GM23338 (cell line): ENCODE data around the gene EDEM1. TPM values are rescaled to one million over a fixed set of nuclear protein-coding genes. Genes with fewer than 3 reads are reported as not detected.
"Not testable (repeated sequence)": the region's sequence is repeated elsewhere in the genome, so short reads cannot be mapped to it uniquely, and the experiment has no call there.

Experiments used
- ATAC-seq: fragments of 200-7000 bp; cut with Tn5 transposase; 3 replicates; pipeline ENCODE4 v1.9.1; 2020
- DNase-seq: peaks from one replicate; pipeline ENCODE4 v3.0.0-alpha.2; 2015; ENCODE audit warnings: low spot score
- H2AFZ ChIP-seq: fragments of 200-600 bp; sonication (generic); 2 replicates; pipeline ENCODE4 v1.8.0; 2016; ENCODE audit warnings: antibody characterized with exemption, mild to moderate bottlenecking, moderate library complexity
- H3F3A ChIP-seq: fragments of 200-600 bp; sonication (generic); replicated peaks from 2 replicates; pipeline ENCODE4 v1.8.0; 2017; ENCODE audit warnings: antibody characterized with exemption, mixed run types, low read depth
- H3K27ac ChIP-seq: fragments of 200-600 bp; sonication (generic); 2 replicates; pipeline ENCODE4 v1.6.1; 2016; ENCODE audit warnings: low read depth
- H3K27me3 ChIP-seq: fragments of 200-600 bp; sonication (generic); 2 replicates; pipeline ENCODE4 v1.8.0; 2016; ENCODE audit warnings: mild to moderate bottlenecking, mixed run types, moderate library complexity; ENCODE audit not compliant: insufficient read depth
- H3K36me3 ChIP-seq: fragments of 200-600 bp; sonication (generic); 2 replicates; pipeline ENCODE4 v1.8.0; 2016; ENCODE audit warnings: mild to moderate bottlenecking; ENCODE audit not compliant: insufficient read depth
- H3K4me1 ChIP-seq: fragments of 200-600 bp; sonication (generic); 2 replicates; pipeline ENCODE4 v1.8.0; 2016; ENCODE audit warnings: mild to moderate bottlenecking, moderate library complexity; ENCODE audit not compliant: insufficient read depth
- H3K4me2 ChIP-seq: fragments of 200-600 bp; sonication (generic); 2 replicates; pipeline ENCODE4 v1.7.1; 2017; ENCODE audit warnings: mixed run types
- H3K4me3 ChIP-seq: fragments of 200-600 bp; sonication (generic); 2 replicates; pipeline ENCODE4 v1.6.1; 2016; ENCODE audit warnings: mixed run types
- H3K79me2 ChIP-seq: fragments of 200-600 bp; sonication (generic); replicated peaks from 2 replicates; pipeline ENCODE4 v1.8.0; 2017; ENCODE audit warnings: mild to moderate bottlenecking; ENCODE audit not compliant: insufficient read depth
- H3K9me2 ChIP-seq: fragments of 200-600 bp; sonication (generic); 2 replicates; pipeline ENCODE4 v1.8.0; 2017; ENCODE audit not compliant: insufficient read depth
- H4K20me1 ChIP-seq: fragments of 200-600 bp; sonication (generic); replicated peaks from 2 replicates; pipeline ENCODE4 v1.8.0; 2017; ENCODE audit warnings: mild to moderate bottlenecking; ENCODE audit not compliant: insufficient read depth
- H3K27ac Mint-ChIP-seq: 2 replicates; pipeline ENCODE4 v1.8.0; 2020; ENCODE audit warnings: inconsistent platforms, mild to moderate bottlenecking, moderate library complexity, mixed read lengths
- H3K27me3 Mint-ChIP-seq: 3 replicates; pipeline ENCODE4 v1.8.0; 2022; ENCODE audit warnings: low read depth, mild to moderate bottlenecking, moderate library complexity, mixed read lengths, inconsistent platforms; ENCODE audit not compliant: insufficient read depth, poor library complexity
- H3K36me3 Mint-ChIP-seq: 3 replicates; pipeline ENCODE4 v1.8.0; 2021; ENCODE audit warnings: low read depth, mild to moderate bottlenecking, inconsistent platforms, moderate library complexity, mixed read lengths
- H3K4me1 Mint-ChIP-seq: 3 replicates; pipeline ENCODE4 v1.8.0; 2020; ENCODE audit warnings: mild to moderate bottlenecking, inconsistent platforms, mixed read lengths
- H3K4me3 Mint-ChIP-seq: 3 replicates; pipeline ENCODE4 v1.8.0; 2021; ENCODE audit warnings: moderate library complexity, mild to moderate bottlenecking, inconsistent platforms, mixed read lengths
- H3K9me3 Mint-ChIP-seq: 3 replicates; pipeline ENCODE4 v1.8.0; 2020; ENCODE audit warnings: moderate library complexity, mild to moderate bottlenecking, inconsistent platforms, mixed read lengths
- ZNF462 ChIP-seq: fragments of 250-450 bp; sonication (Bioruptor Pico); IDR thresholded peaks from 2 replicates; pipeline ENCODE4 v1.5.0; 2020; ENCODE audit warnings: mild to moderate bottlenecking, moderate library complexity
- polyA plus RNA-seq: library from polyadenylated mRNA; unstranded; fragments of >200 nt; fragmentation: Nextera tagmentation; extraction: Ambion mirVana; gene quantifications from 2 replicates; pipeline ENCODE4 v1.2.1, GENCODE V29; 2016
- total RNA-seq: library from RNA; depleted of rRNA; stranded (reverse); fragments of >200 nt; shearing (Covaris generic); gene quantifications from 2 replicates; pipeline ENCODE4 v1.2.3, GENCODE V29; 2014

The EDEM1 gene
- total and polyA plus RNA-seq, 2 experiments from 2014 or later = 2.2 to 36.7 TPM

DNA sequence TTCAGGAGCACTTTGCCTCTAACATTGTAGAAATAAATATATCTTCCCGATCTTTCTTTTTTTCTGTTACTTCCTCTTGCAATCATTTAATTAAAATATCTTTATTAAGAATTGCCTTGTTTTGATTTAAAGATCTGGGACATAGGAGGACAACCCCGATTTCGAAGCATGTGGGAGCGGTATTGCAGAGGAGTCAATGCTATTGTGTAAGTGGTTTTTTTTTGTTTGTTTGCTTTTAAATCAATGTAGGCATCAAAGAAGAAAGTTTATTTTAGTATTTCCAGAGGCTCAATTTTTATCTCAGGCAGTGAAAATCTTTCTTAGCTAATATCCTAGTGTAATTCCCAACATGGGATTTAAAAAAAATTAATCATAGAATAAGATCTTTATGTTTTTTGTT lies 15.5 kb upstream of the EDEM1 start (continued):
- no peak for TF ChIP-seq ZNF462 (CRISPR knock-in tag)

GRCh38 chr3:5179036-5179435 lies 8.5 kb upstream of the EDEM1 start:
- H3K9me2 ChIP-seq, H3K27ac ChIP-seq, H3K27me3 Mint-ChIP-seq, H3K4me1 Mint-ChIP-seq, H3K4me2 ChIP-seq, H3F3A ChIP-seq, H4K20me1 ChIP-seq, H3K79me2 ChIP-seq, DNase-seq, H3K27me3 ChIP-seq, H3K27ac Mint-ChIP-seq, H3K36me3 ChIP-seq, ATAC-seq, H3K9me3 Mint-ChIP-seq, H2AFZ ChIP-seq, H3K4me1 ChIP-seq, H3K4me3 ChIP-seq, H3K4me3 Mint-ChIP-seq: not testable (repeated sequence)
- H3K36me3 Mint-ChIP-seq = peaks cover 22% of the 10 kb centered on the region

- no peak for ATAC-seq
- Mint-ChIP-seq H3K4me3 (no peak overlapping the region), H3K4me1 (peaks cover 12% of the 10 kb centered on the region; the same call in 2 of the 3 replicates)
- TF ChIP-seq ZNF462 (CRISPR knock-in tag) = no peak
Observed at GRCh38 chr3:5181469-5182141, 5.9 kb upstream of the EDEM1 start.

More at GRCh38 chr3:5181469-5182141, 5.9 kb upstream of the EDEM1 start:
- Histone ChIP-seq H4K20me1 (peaks cover 5% of the 10 kb centered on the region), H3K9me2 (no peaks in the 10 kb centered on the region), H3K79me2 (no peaks in the 10 kb centered on the region), H3K27me3 (peaks cover 4% of the 10 kb centered on the region; the same call in 1 of the 2 replicates), H3K36me3 (peaks cover 5% of the 10 kb centered on the region; the same call in 1 of the 2 replicates), H3K4me3 (no peak overlapping the region), H3F3A (no peaks in the 10 kb centered on the region), H3K27ac (no peak overlapping the region), H3K4me2 (no peak overlapping the region), H3K4me1 (peaks cover 10% of the 10 kb centered on the region), H2AFZ (no peak overlapping the region)
- no peak for DNase-seq
- Mint-ChIP-seq H3K27ac (no peak overlapping the region; the same call in 1 of the 2 replicates), H3K36me3 (peaks cover 16% of the 10 kb centered on the region), H3K27me3 (no peaks in the 10 kb centered on the region), H3K9me3 (no peaks in the 10 kb centered on the region)
